H1 (cell line): Measurements from ENCODE around the gene ABHD16A. TPM values are rescaled to one million over a fixed set of nuclear protein-coding genes. Genes with fewer than 3 reads are reported as not detected.

Experiments
- CTCF ChIA-PET: fragments of 300-600 bp; sonication (Branson Sonifier 250); formaldehyde crosslinking; loops from one replicate; lab custom pipeline; 2021; ENCODE audit not compliant: partially characterized antibody; lab: Charles Lee
- POLR2A ChIA-PET: fragments of 300-600 bp; sonication (Branson Sonifier 250); formaldehyde crosslinking; loops from one replicate; lab custom pipeline; 2021; ENCODE audit warnings: inconsistent platforms; ENCODE audit not compliant: partially characterized antibody; lab: Charles Lee
- DNase-seq, 2 experiments: peaks; one replicate each; pipeline versions ENCODE4 v3.0.0 to v3.0.0-alpha.2; 2010 to 2022; ENCODE audit warnings: low spot score in 2 of 2, low read depth in 1 of 2, mixed read lengths in 1 of 2
- FAIRE-seq: peaks from 2 replicates; lab custom pipeline; 2011; peaks lifted over from hg19 to GRCh38; lab: Jason Lieb, UNC
- H2AFZ ChIP-seq: 2 replicates; pipeline ENCODE4 v1.8.1; 2012; ENCODE audit warnings: low read length, inconsistent platforms
- H2AK5ac ChIP-seq: 2 replicates; pipeline ENCODE4 v1.6.1; 2013; ENCODE audit warnings: low read depth, low read length
- H2BK120ac ChIP-seq: replicated peaks from 2 replicates; pipeline ENCODE3; 2013; ENCODE audit warnings: low read depth, low read length, inconsistent platforms
- H2BK12ac ChIP-seq: 2 replicates; pipeline ENCODE4 v1.6.1; 2013; ENCODE audit warnings: low read depth, low read length
- H2BK15ac ChIP-seq: 2 replicates; pipeline ENCODE4 v1.6.1; 2013; ENCODE audit warnings: low read length
- H2BK20ac ChIP-seq: 2 replicates; pipeline ENCODE4 v1.6.1; 2013; ENCODE audit warnings: low read length
- H2BK5ac ChIP-seq: 2 replicates; pipeline ENCODE4 v1.6.1; 2013; ENCODE audit warnings: low read depth, low read length
- H3K14ac ChIP-seq: 2 replicates; pipeline ENCODE4 v1.6.1; 2013; ENCODE audit warnings: inconsistent platforms; ENCODE audit not compliant: insufficient read length
- H3K18ac ChIP-seq: 2 replicates; pipeline ENCODE4 v1.6.1; 2013; ENCODE audit warnings: low read length; ENCODE audit errors: extremely low read depth
- H3K23ac ChIP-seq: 2 replicates; pipeline ENCODE4 v1.6.1; 2013; ENCODE audit warnings: inconsistent platforms; ENCODE audit not compliant: insufficient read length
- H3K23me2 ChIP-seq: 2 replicates; pipeline ENCODE4 v1.6.1; 2013; ENCODE audit warnings: low read depth, low read length
- H3K27ac ChIP-seq: 2 replicates; pipeline ENCODE4 v1.6.1; 2011; ENCODE audit warnings: low read depth, low read length, inconsistent platforms
- H3K27me3 ChIP-seq, 4 experiments: replicated peaks in 1 of 4; 1 replicate in 1 of 4; 2 replicates in 3 of 4; pipeline versions ENCODE4 v1.6.1 to v1.8.1; 2011 to 2013; ENCODE audit warnings: low read length in 3 of 4, mild to moderate bottlenecking in 3 of 4, inconsistent platforms in 2 of 4, mixed read lengths in 2 of 4, moderate library complexity in 1 of 4; ENCODE audit not compliant: control insufficient read depth in 3 of 4, insufficient read depth in 3 of 4; ENCODE audit errors: extremely low read depth in 1 of 4
- H3K36me3 ChIP-seq, 4 experiments: 2 replicates each; pipeline versions ENCODE4 v1.6.1 to v1.8.1; 2011 to 2013; ENCODE audit warnings: mild to moderate bottlenecking in 4 of 4, low read length in 3 of 4, moderate library complexity in 2 of 4, control low read depth in 1 of 4, inconsistent platforms in 1 of 4; ENCODE audit not compliant: insufficient read depth in 4 of 4, control insufficient read depth in 2 of 4
- H3K4ac ChIP-seq: replicated peaks from 2 replicates; pipeline ENCODE3; 2013; ENCODE audit warnings: low read length, low read depth, mixed read lengths, inconsistent platforms; ENCODE audit not compliant: insufficient read length
- H3K4me1 ChIP-seq, 4 experiments: replicated peaks in 1 of 4; 1 replicate in 1 of 4; 2 replicates in 3 of 4; pipeline versions ENCODE4 v1.6.1 to v1.8.1; 2011 to 2013; ENCODE audit warnings: low read length in 3 of 4, inconsistent platforms in 2 of 4, mixed read lengths in 1 of 4; ENCODE audit not compliant: insufficient read depth in 4 of 4, control insufficient read depth in 3 of 4
- H3K4me2 ChIP-seq, 2 experiments: 2 replicates each; pipeline versions ENCODE4 v1.6.1 to v1.8.1; 2011 to 2013; ENCODE audit warnings: low read depth in 2 of 2, low read length in 2 of 2, control low read depth in 1 of 2, inconsistent platforms in 1 of 2, mild to moderate bottlenecking in 1 of 2; ENCODE audit not compliant: insufficient read depth in 1 of 2
- H3K4me3 ChIP-seq, 4 experiments: fragments of 200-600, 300-600 bp in 1 of 4; sonication (generic), shearing (Covaris generic), sonication (Bioruptor Twin) in 1 of 4; 2 replicates each; pipeline versions ENCODE4 v1.5.1 to v1.8.1; 2011 to 2016; ENCODE audit warnings: low read length in 4 of 4, low read depth in 3 of 4, control low read depth in 2 of 4, inconsistent platforms in 2 of 4, mild to moderate bottlenecking in 2 of 4, mixed read lengths in 1 of 4, moderate library complexity in 1 of 4; ENCODE audit not compliant: insufficient read depth in 2 of 4; ENCODE audit errors: extremely low read depth in 1 of 4
- H3K56ac ChIP-seq: replicated peaks from 2 replicates; pipeline ENCODE3; 2013; ENCODE audit warnings: low read depth, mild to moderate bottlenecking, mixed read lengths, low read length, inconsistent platforms; ENCODE audit not compliant: insufficient read length
- H3K79me1 ChIP-seq: 2 replicates; pipeline ENCODE4 v1.6.1; 2013; ENCODE audit warnings: low read depth, low read length, control low read depth
- H3K79me2 ChIP-seq, 2 experiments: 2 replicates each; pipeline versions ENCODE4 v1.6.1 to v1.8.1; 2012 to 2013; ENCODE audit warnings: low read length in 2 of 2, mild to moderate bottlenecking in 2 of 2, inconsistent platforms in 1 of 2; ENCODE audit not compliant: insufficient read depth in 2 of 2, control insufficient read depth in 1 of 2
- H3K9ac ChIP-seq, 4 experiments: replicated peaks in 1 of 4; 1 replicate in 1 of 4; 2 replicates in 3 of 4; pipeline versions ENCODE4 v1.6.1 to v1.8.1; 2011 to 2013; ENCODE audit warnings: low read depth in 3 of 4, low read length in 3 of 4, control low read depth in 2 of 4, mild to moderate bottlenecking in 2 of 4, moderate library complexity in 2 of 4, inconsistent platforms in 1 of 4; ENCODE audit errors: extremely low read depth in 1 of 4
- H3K9me3 ChIP-seq, 2 experiments: 2 replicates each; pipeline versions ENCODE4 v1.6.1 to v1.8.1; 2012 to 2013; ENCODE audit warnings: mild to moderate bottlenecking in 2 of 2, moderate library complexity in 2 of 2, control low read depth in 1 of 2, inconsistent platforms in 1 of 2, low read depth in 1 of 2, low read length in 1 of 2, mixed read lengths in 1 of 2; ENCODE audit not compliant: insufficient read depth in 2 of 2
- H4K20me1 ChIP-seq, 2 experiments: replicated peaks in 1 of 2; 2 replicates each; pipeline versions ENCODE3 to v1.8.1; 2011 to 2013; ENCODE audit warnings: inconsistent platforms in 2 of 2, low read length in 2 of 2, mild to moderate bottlenecking in 1 of 2; ENCODE audit not compliant: insufficient read depth in 2 of 2, control insufficient read depth in 1 of 2
- H4K5ac ChIP-seq: 2 replicates; pipeline ENCODE4 v1.6.1; 2013; ENCODE audit warnings: low read length, low read depth, mixed read lengths, inconsistent platforms; ENCODE audit not compliant: insufficient read length
- H4K8ac ChIP-seq: 2 replicates; pipeline ENCODE4 v1.8.0; 2013; ENCODE audit warnings: mild to moderate bottlenecking, moderate library complexity, low read length, inconsistent platforms; ENCODE audit not compliant: insufficient read depth; ENCODE audit errors: extremely low read depth
- H4K91ac ChIP-seq: replicated peaks from 2 replicates; pipeline ENCODE3; 2013; ENCODE audit warnings: low read length, mixed read lengths, inconsistent platforms; ENCODE audit not compliant: insufficient read length
- CHD1 ChIP-seq: IDR thresholded peaks from 2 replicates; pipeline ENCODE4 v1.6.1; 2012; ENCODE audit warnings: low read depth, low read length, improper control_type of control experiment
- GTF2F1 ChIP-seq: IDR thresholded peaks from 2 replicates; pipeline ENCODE4 v1.6.1; 2012; ENCODE audit warnings: low read depth, low read length, improper control_type of control experiment, borderline replicate concordance
- MAFK ChIP-seq: IDR thresholded peaks from 2 replicates; pipeline ENCODE4 v1.6.1; 2012; ENCODE audit warnings: low read depth, mild to moderate bottlenecking, improper control_type of control experiment, low read length
- NRF1 ChIP-seq: IDR thresholded peaks from 2 replicates; pipeline ENCODE4 v1.6.1; 2011; ENCODE audit warnings: mild to moderate bottlenecking, low read depth, low read length, improper control_type of control experiment
- POLR2A ChIP-seq, 2 experiments: IDR thresholded peaks; 1 replicate in 1 of 2; 2 replicates in 1 of 2; pipeline ENCODE4 v1.6.1; 2011; ENCODE audit warnings: low read depth in 2 of 2, low read length in 2 of 2, mild to moderate bottlenecking in 2 of 2; ENCODE audit errors: control extremely low read depth in 1 of 2
- RFX5 ChIP-seq: IDR thresholded peaks from 2 replicates; pipeline ENCODE4 v1.6.1; 2011; ENCODE audit warnings: low read depth, low read length, improper control_type of control experiment, borderline replicate concordance
- SP1 ChIP-seq: IDR thresholded peaks from 2 replicates; pipeline ENCODE4 v1.6.1; 2011; ENCODE audit warnings: low read depth, low read length
- SUZ12 ChIP-seq: fragments of 200-600 bp; sonication (generic); IDR thresholded peaks from 2 replicates; pipeline ENCODE4 v1.6.1; 2012; ENCODE audit warnings: mild to moderate bottlenecking, inconsistent platforms, low read length, moderate library complexity, mixed read lengths
- ZNF274 ChIP-seq: IDR thresholded peaks from 2 replicates; pipeline ENCODE4 v1.7.0; 2012; ENCODE audit warnings: low read length, borderline replicate concordance; ENCODE audit errors: extremely low read depth
- WGBS, 2 experiments: shearing (Covaris generic) in 1 of 2; methylation state at CpG; one replicate each; pipeline versions ENCODE4 v1.1.6 to v1.1.7; 2013 to 2015; ENCODE audit warnings: low lambda C conversion rate in 2 of 2, mixed read lengths in 2 of 2, inconsistent platforms in 1 of 2, low coverage in 1 of 2, missing lambda C conversion rate in 1 of 2; ENCODE audit not compliant: insufficient replicate concordance in 2 of 2, insufficient coverage in 1 of 2, insufficient read length in 1 of 2; ENCODE audit errors: extremely low coverage in 1 of 2, missing lambda C conversion rate in 1 of 2; 5-methylcytosine and 5-hydroxymethylcytosine counted together
- polyA plus RNA-seq, 7 experiments: library from polyadenylated mRNA; depleted of rRNA in 3 of 7; stranded (reverse) in 5 of 7; unstranded in 2 of 7; fragments of >200 nt in 5 of 7; fragments of 200-250 nt in 2 of 7; gene quantifications; 1 replicate in 5 of 7; 2 replicates in 1 of 7; 4 replicates in 1 of 7; pipeline versions ENCODE4 v1.2.1 to v1.2.3, GENCODE V29; 2011 to 2013; ENCODE audit warnings: missing spikeins in 2 of 7, mixed read lengths in 2 of 7
- total RNA-seq: library from RNA; stranded (reverse); fragmentation: NEBNext Ultra II Directional; extraction: Animal tissue kit (Norgen Biotek cat#: 25700); gene quantifications from 2 replicates; pipeline ENCODE4 v1.2.1, GENCODE V29; 2021

ABHD16A gene
- total and polyA plus RNA-seq, 2 of the 8 experiments (the other 6 are each of a cell fraction or from before 2014, with no cell fraction given): 32.9 to 40.2 TPM

- Histone ChIP-seq H2AK5ac (no peak within 1 kb of the TSS), H3K4me1 (peaks cover 0 to 4% (median 1%) of the 10 kb centered on the region in 4 experiments; a peak in 3 of 7 replicates), H4K20me1 (peaks cover 7 to 11% of the 10 kb centered on the region in 2 experiments), H3K4ac (no peak within 1 kb of the TSS), H2AFZ (no peak within 1 kb of the TSS), H3K14ac (no peak within 1 kb of the TSS), H3K18ac (no peak within 1 kb of the TSS), H3K56ac (no peak within 1 kb of the TSS), H4K8ac (no peak within 1 kb of the TSS; the same call in 1 of the 2 replicates)
- CTCF ChIA-PET: interaction anchor here (1.1 to 5.0 kb wide), 5 partner anchors 9 to 48 kb away, joined by 3 to 26 read pairs (median 3); partner anchors contain the start of gene C6orf47
- TF ChIP-seq SUZ12 (no peak), SP1 (no peak), MAFK (no peak), NRF1 (no peak), CHD1 (no peak), POLR2A (IDR thresholded peaks at IDR 0.05; ENCODE audit: control extremely low read depth in 1 of 2, low read depth in 2 of 2, low read length in 2 of 2) (no peak), GTF2F1 (no peak), RFX5 (no peak), ZNF274 (no peak)
- TF ChIP-seq, all 59 proteins: peak for 0
- peaks cover 25 to 50% (median 46%) of the 10 kb centered on the region in 4 experiments for H3K36me3 ChIP-seq
- no peak within 1 kb of the TSS for H3K4me2 ChIP-seq
- H2BK15ac ChIP-seq: no peak within 1 kb of the TSS
- H2BK5ac ChIP-seq: no peak within 1 kb of the TSS
- peaks cover 9% of the 10 kb centered on the region for H3K79me1 ChIP-seq
- H3K23ac ChIP-seq: no peak within 1 kb of the TSS
- no peak within 1 kb of the TSS for H2BK120ac ChIP-seq
- no peak for FAIRE-seq
- no peak for DNase-seq
- POLR2A ChIA-PET: interaction anchor here (0.6 to 25.5 kb wide), 8 partner anchors 9 to 1468 kb away, joined by 3 to 883 read pairs (median 4); partner anchors contain the start of genes AIF1, APOM, BAG6 and C6orf47
- no peak within 1 kb of the TSS for H3K27ac ChIP-seq
- H3K4me3 ChIP-seq: no peak within 1 kb of the TSS
- H2BK20ac ChIP-seq: no peak within 1 kb of the TSS
- H4K5ac ChIP-seq: no peak within 1 kb of the TSS
- WGBS, 2 experiments: 89% methylated on average over 8 of the region's 8 CpGs; no CpG with 5 or more reads in 1 of the 2 experiments
- peaks cover 4% of the 10 kb centered on the region; the same call in 1 of the 2 replicates for H3K23me2 ChIP-seq
- H3K9ac ChIP-seq: no peak within 1 kb of the TSS
- no peak within 1 kb of the TSS for H4K91ac ChIP-seq
- H2BK12ac ChIP-seq: no peak within 1 kb of the TSS
- peaks cover 0 to 23% of the 10 kb centered on the region in 2 experiments; a peak in 2 of 4 replicates for H3K79me2 ChIP-seq
- no peaks in the 10 kb centered on the region for H3K27me3 ChIP-seq
- H3K9me3 ChIP-seq: peaks cover 0 to 5% of the 10 kb centered on the region in 2 experiments; a peak in 1 of 4 replicates
These were observed 33.4 kb downstream of the ABHD16A start, which contains the start of gene LY6G5B for GRCh38 chr6:31669676-31670075. TSS of gene LY6G5B (plus strand) at chr6:31669976. CDS start at chr6:31670951, 975 bp downstream.
